Fibroblast of skin of right quadriceps (primary cell): ENCODE measurements around the gene TPK1.
"Not testable (repeated sequence)": the region's sequence is repeated elsewhere in the genome, so short reads cannot be mapped to it uniquely, and the experiment has no call there.

Experiments
- DNase-seq: peaks from one replicate; pipeline ENCODE4 v3.0.0-alpha.2; 2013

The TPK1 gene

GRCh38 chr7:144821067-144821466 lies 14.8 kb downstream of the TPK1 start:
- no peak for DNase-seq

GRCh38 chr7:144820552-144820951 lies 15.3 kb downstream of the TPK1 start:
- DNase-seq, result no peak

GRCh38 chr7:144819566-144819965 lies 16.3 kb downstream of the TPK1 start:
- no peak for DNase-seq

- no peak for DNase-seq
Observed at GRCh38 chr7:144818511-144818910, 17.3 kb downstream of the TPK1 start.

GRCh38 chr7:144817001-144817400 lies 18.9 kb downstream of the TPK1 start:
- DNase-seq, result no peak

- no peak for DNase-seq
Observed at GRCh38 chr7:144814299-144814698, 21.6 kb downstream of the TPK1 start.

GRCh38 chr7:144812379-144813283 lies 23.2 kb downstream of the TPK1 start:
- no peak for DNase-seq

GRCh38 chr7:144805627-144806239 lies 30.1 kb downstream of the TPK1 start:
- no peak for DNase-seq

GRCh38 chr7:144800678-144801436 lies 35.0 kb downstream of the TPK1 start:
- not testable (repeated sequence) for DNase-seq

- DNase-seq, result no peak
Observed at GRCh38 chr7:144796919-144797318, 38.9 kb downstream of the TPK1 start.

- DNase-seq, result no peak
Observed at GRCh38 chr7:144792050-144792449, 43.8 kb downstream of the TPK1 start.

GRCh38 chr7:144791488-144791887 lies 44.4 kb downstream of the TPK1 start:
- no peak for DNase-seq

- no peak for DNase-seq
Observed at GRCh38 chr7:144787127-144787526, 48.7 kb downstream of the TPK1 start.

GRCh38 chr7:144786522-144786921 lies 49.3 kb downstream of the TPK1 start:
- DNase-seq, result no peak

- DNase-seq, result no peak
Observed at GRCh38 chr7:144786079-144786478, 49.8 kb downstream of the TPK1 start.

GRCh38 chr7:144785521-144785920 lies 50.3 kb downstream of the TPK1 start:
- no peak for DNase-seq

GRCh38 chr7:144784943-144785342 lies 50.9 kb downstream of the TPK1 start:
- peak; percentile 26 for DNase-seq

- DNase-seq, result no peak
Observed at GRCh38 chr7:144784441-144784840, 51.4 kb downstream of the TPK1 start.

GRCh38 chr7:144782883-144783282 lies 53.0 kb downstream of the TPK1 start:
- no peak for DNase-seq

GRCh38 chr7:144780071-144780608 lies 55.7 kb downstream of the TPK1 start:
- no peak for DNase-seq

- DNase-seq, result not testable (repeated sequence)
Observed at GRCh38 chr7:144777889-144778288, 58.0 kb downstream of the TPK1 start.

- DNase-seq, result no peak
Observed at GRCh38 chr7:144777005-144777839, 58.6 kb downstream of the TPK1 start.
